ENCODE data around the gene ZFYVE21.

Gene ZFYVE21

DNA sequence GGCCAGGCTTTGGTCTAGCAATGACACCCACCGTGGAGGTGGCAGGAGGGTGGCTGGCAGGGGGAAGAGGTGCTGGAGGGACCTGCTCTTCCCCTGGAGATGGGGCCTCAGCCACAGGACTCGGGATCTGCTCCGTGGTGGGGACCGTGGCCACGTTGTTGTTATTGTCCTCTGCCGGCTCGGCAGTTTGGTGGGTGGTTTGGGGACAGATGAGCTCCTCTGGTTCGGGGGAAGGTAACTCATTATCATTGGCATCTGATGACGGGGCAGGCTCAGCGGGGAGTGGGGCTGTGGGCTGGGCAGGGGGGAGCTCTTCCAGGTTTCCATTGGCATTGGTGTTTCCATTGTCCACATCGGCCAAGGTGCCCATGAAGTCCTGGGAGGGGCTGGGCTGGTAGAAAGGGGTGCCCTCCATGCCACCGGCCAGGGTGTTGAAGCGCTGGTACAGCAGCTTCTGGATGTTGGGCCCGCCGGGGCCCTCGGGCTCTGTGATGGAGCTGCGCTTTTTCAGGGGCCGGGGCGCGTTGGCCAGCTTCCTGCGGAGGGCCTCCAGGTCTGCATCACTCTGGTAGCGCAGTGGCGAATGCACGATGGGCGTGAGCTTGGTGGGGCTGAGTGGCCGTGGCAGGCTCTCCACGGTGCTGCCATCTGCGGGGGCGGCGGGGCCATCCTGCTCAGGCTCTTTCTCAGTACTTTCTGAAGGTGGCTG, 24.3 kb downstream of the ZFYVE21 start:
- CTCF ChIA-PET: no interaction called here
- H3K36me3 Mint-ChIP-seq: no peaks in the 10 kb centered on the region

DNA sequence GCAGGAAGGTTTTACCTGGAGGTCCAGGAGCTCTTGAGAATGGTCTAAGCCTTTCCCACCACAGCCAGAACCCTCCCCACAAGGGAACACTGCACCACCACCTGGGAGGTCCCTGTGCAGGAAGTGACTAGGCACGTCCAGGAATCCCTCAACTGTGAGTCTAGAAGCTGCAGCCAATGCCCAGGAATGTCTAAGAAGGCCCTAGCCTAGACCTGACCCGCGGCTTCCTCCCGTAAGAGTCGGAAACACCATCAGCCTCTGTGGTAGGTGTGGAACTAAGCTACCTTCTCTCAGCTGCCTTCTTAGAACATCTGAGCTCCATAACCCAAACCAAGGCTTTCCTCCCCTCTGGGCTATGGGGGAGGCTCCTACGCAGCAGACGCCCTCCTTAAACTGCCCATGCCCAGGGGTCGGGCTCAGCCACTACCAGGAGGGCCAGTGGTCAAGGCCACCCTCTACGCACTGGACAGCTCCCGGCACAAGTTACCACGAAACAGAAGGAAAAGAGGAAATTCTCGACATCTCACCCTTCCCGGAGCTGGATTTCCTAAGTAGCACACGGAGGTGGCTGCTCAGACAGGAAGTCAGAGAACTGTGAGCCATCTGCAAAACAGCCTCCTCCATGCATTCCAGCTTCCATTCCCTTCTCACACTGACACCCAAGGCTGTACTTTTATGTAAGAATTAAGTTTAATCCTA, 25.5 kb downstream of the ZFYVE21 start:
- peak; percentile 3 for DNase-seq
- Mint-ChIP-seq H3K4me1 (no peaks in the 10 kb centered on the region), H3K4me3 (no peak overlapping the region), H3K27ac (no peak overlapping the region), H3K9me3 (no peaks in the 10 kb centered on the region), H3K36me3 (no peaks in the 10 kb centered on the region), H3K27me3 (no peaks in the 10 kb centered on the region)
- CTCF ChIA-PET: no interaction called here

More for the DNA sequence above, 24.3 kb downstream of the ZFYVE21 start:
- Mint-ChIP-seq H3K4me3 (no peak overlapping the region), H3K27ac (peak overlapping the region; percentile 24), H3K9me3 (no peaks in the 10 kb centered on the region), H3K4me1 (no peaks in the 10 kb centered on the region), H3K27me3 (no peaks in the 10 kb centered on the region)
- peak; percentile 17 for DNase-seq

DNA sequence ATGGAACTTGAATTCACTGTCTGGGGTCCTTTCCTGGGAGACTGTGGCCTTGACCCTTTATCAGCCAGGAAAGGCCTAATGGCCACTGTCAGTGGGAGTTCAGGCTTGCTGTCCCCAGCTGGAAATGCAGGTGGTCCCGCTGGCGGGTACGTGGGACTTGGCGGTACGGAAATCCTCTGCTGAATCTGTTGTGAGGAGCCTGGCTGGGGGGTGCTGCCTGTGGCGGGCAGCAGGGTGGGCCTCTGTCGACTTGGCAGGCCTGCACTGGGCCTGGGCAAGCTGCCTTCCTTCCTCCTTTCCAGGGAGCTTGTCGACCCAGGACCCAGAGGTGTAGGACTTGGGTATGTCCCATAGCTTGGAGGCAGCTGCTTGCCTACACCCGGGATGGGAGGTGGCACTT, 26.3 kb downstream of the ZFYVE21 start:
- H3K36me3 Mint-ChIP-seq: no peaks in the 10 kb centered on the region
- H3K27me3 Mint-ChIP-seq: no peaks in the 10 kb centered on the region
- no peak overlapping the region for H3K27ac Mint-ChIP-seq
- CTCF ChIA-PET: no interaction called here
- no peaks in the 10 kb centered on the region for H3K4me1 Mint-ChIP-seq
- DNase-seq: no peak
- no peak overlapping the region for H3K4me3 Mint-ChIP-seq
- no peaks in the 10 kb centered on the region for H3K9me3 Mint-ChIP-seq

DNA sequence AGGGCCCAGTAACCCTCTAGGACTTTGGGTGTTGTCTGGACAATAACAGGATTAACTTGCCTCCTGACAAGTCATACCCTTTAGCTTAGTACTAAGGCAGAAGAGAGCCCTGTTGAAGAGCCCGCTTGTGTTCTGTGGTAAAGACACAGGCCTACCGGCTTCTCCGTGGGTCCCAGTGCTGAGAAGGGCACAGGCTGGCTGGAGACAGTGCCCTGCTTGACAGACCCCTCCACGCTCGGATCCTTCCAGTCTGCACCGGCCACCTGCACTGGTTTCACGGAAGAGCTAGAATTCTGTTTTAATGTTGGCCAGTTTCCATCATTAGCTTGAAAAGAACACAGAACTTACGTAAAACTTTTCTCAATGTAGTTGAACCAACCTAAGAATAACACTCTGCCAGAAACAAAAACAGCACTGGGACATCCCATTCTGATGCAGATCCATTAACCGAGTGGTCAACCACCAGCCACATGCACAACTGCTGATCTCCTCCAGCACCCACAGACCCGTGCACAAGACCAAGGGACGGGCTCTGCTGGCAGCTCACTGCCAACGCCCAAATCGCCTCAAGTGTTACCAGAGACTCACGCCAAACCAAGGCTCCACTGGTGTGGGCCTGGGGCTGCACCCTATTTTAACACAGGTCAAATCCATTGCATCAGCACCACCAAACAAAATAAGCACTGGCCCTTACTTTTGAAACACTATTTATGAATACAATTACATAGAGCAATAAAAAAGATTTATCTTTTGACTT, 27.1 kb downstream of the ZFYVE21 start:
- H3K36me3 Mint-ChIP-seq: no peaks in the 10 kb centered on the region
- H3K9me3 Mint-ChIP-seq: no peaks in the 10 kb centered on the region
- no peak overlapping the region for H3K27ac Mint-ChIP-seq
- H3K27me3 Mint-ChIP-seq: no peaks in the 10 kb centered on the region
- H3K4me3 Mint-ChIP-seq: no peak overlapping the region
- CTCF ChIA-PET: no interaction called here
- H3K4me1 Mint-ChIP-seq: peaks cover under 1% of the 10 kb centered on the region
- DNase-seq: no peak

DNA sequence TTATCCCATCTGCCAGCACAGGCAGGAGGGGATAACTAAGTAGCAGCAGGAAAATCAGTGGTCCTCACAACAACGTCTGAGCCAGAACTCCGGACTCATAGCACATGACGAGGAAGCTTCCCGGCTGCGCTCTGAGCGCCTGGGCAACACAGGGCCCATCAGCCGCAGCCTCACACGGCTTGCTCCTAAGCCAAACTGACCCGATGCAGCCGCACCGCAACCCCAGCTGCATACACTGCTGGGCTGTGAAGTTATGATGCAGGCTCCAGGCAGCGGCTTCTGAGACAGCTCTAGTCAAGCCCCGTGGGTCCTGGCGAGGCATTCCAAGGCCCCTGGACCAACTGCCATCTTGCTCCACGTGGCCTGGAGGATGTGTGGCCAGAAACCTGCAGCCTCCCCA, 28.1 kb downstream of the ZFYVE21 start:
- no peak for DNase-seq
- Mint-ChIP-seq H3K9me3 (no peaks in the 10 kb centered on the region), H3K4me1 (peaks cover 11% of the 10 kb centered on the region), H3K27me3 (no peaks in the 10 kb centered on the region), H3K4me3 (no peak overlapping the region), H3K27ac (no peak overlapping the region), H3K36me3 (no peaks in the 10 kb centered on the region)
- CTCF ChIA-PET: no interaction called here

DNA sequence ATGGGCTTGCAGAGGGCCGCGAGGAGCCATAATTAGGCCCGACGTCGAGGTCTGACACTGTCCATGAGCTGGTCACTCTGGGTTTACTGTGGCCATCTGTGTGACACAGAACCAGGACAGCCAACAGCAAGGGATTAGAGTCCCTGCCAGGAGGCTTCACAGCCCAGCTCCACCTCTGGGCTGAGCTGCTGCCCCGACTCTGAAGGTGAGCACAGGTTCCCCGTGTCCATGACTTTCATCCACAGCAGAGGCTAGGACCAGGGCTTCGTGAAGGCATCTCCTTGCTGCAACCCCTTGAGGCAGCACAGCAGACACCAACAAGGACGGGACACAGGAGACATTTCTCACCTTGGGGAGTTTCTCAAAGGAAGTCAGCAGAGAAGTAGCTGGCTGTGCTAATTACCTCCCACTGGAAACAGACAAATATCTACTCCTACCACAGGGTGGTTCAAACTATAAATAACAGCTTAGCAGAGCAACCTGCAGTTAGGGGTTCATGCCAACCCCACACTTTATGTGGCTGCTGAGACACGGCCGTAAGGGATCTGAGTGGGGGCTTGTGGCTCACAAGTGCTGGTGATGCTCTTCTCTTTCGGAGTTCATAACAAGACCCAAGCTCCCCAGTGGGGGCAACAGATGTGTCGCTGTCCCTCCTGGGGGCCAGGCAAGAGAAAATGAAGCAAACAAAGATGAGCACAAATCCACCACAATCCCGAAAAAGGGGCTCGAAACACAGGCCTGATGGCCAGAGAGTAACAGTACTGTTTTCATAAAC, 29.2 kb downstream of the ZFYVE21 start:
- H3K27ac Mint-ChIP-seq: no peak overlapping the region
- CTCF ChIA-PET: interaction anchor here (1.0 kb wide), 1 partner anchor 165 kb away, joined by 3 read pairs; no protein-coding TSS in a partner anchor
- H3K4me1 Mint-ChIP-seq: peaks cover 15% of the 10 kb centered on the region
- H3K9me3 Mint-ChIP-seq: no peaks in the 10 kb centered on the region
- no peak for DNase-seq
- no peaks in the 10 kb centered on the region for H3K27me3 Mint-ChIP-seq
- no peak overlapping the region for H3K4me3 Mint-ChIP-seq
- H3K36me3 Mint-ChIP-seq: peaks cover 3% of the 10 kb centered on the region

DNA sequence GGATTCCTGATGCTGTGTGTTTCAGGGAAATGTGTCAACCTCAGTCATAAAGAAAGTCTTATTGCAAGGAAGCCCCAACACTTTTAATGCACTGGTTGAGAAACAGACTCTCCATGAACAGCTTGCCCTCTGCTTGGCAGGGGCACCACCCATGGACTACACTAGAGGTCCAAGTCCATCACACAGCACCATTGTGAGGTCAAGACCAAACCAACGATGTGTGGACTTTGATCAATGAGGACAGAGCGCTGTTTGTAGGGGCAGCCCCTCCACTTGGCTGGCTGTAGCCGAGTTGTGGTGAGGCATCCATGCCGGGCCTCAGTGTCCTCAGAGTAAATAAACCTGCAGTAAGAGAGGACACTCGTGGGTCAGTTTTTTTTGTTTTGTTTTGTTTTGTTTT, 29.8 kb downstream of the ZFYVE21 start:
- Mint-ChIP-seq H3K27me3 (no peaks in the 10 kb centered on the region), H3K36me3 (peaks cover 3% of the 10 kb centered on the region), H3K27ac (no peak overlapping the region), H3K4me1 (peaks cover 15% of the 10 kb centered on the region), H3K9me3 (no peaks in the 10 kb centered on the region), H3K4me3 (no peak overlapping the region)
- DNase-seq: no peak
- CTCF ChIA-PET: interaction anchor here (1.0 kb wide), 1 partner anchor 165 kb away, joined by 3 read pairs; no protein-coding TSS in a partner anchor

DNA sequence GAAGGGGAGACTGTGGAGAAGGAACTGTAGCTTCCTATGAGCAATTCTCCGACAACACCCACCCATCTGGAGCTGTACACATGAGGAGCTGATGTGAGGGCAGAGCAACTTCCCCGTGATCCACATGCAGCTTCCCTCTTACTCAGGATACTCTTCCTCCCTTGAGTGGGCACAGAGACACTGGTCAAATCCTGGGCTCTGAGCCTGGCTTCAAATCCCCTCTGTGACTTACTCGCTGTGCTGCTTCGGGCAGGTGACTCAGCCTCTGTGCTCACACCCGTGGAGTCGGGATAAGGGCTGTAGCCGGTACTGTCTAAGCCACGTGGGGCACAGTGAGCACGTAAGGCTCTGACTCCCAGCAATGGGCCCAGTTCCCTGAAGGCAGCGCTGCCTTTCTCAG, 31.1 kb downstream of the ZFYVE21 start:
- H3K4me1 Mint-ChIP-seq: peaks cover 15% of the 10 kb centered on the region
- H3K9me3 Mint-ChIP-seq: no peaks in the 10 kb centered on the region
- CTCF ChIA-PET: interaction anchor here (1.0 kb wide), 1 partner anchor 174 kb away, joined by 3 read pairs; no protein-coding TSS in a partner anchor
- H3K36me3 Mint-ChIP-seq: peaks cover 3% of the 10 kb centered on the region
- no peak overlapping the region for H3K4me3 Mint-ChIP-seq
- H3K27ac Mint-ChIP-seq: no peak overlapping the region
- H3K27me3 Mint-ChIP-seq: no peaks in the 10 kb centered on the region
- DNase-seq: no peak

DNA sequence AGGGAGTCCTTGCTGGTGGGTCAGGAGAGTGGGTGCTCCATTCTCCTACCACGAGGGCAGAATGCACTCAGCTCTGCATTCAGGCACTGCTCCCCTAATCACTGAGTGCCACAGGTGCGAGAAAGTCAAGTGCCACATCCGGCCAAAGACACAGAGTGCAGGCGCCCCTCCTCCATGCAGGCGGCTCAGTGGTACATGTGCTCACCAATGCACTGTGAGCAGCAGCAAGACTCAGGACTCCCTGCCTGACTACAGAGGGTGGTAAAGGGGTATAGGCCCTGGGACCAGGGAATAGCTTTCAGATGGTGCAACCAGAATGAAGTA, 32.9 kb downstream of the ZFYVE21 start:
- Mint-ChIP-seq H3K27ac (peak overlapping the region; percentile 47), H3K4me1 (peaks cover 18% of the 10 kb centered on the region), H3K9me3 (no peaks in the 10 kb centered on the region), H3K36me3 (peaks cover 3% of the 10 kb centered on the region), H3K4me3 (no peak overlapping the region), H3K27me3 (no peaks in the 10 kb centered on the region)
- peak; percentile 76 for DNase-seq
- CTCF ChIA-PET: no interaction called here

DNA sequence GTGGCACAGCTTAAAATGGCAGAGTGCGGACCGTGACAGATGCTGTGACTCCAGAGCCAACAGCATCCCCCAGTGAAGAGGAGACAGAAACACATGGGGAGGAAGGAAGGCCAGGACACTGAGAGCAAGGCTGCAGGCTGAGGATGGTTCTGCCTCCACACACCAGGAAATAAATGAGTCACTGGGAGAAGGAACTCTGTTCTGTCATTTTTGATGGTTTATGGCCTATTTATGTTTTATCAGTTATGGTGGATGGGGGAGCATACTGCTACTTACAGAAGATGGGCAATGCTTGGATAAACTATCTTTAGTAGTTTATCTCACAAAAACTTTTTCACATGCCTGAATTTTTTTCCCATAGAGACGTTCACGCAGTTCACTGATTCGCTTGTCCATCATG, 33.8 kb downstream of the ZFYVE21 start:
- Mint-ChIP-seq H3K27me3 (no peaks in the 10 kb centered on the region), H3K4me1 (peaks cover 18% of the 10 kb centered on the region), H3K9me3 (no peaks in the 10 kb centered on the region), H3K27ac (no peak overlapping the region), H3K4me3 (no peak overlapping the region), H3K36me3 (peaks cover 3% of the 10 kb centered on the region)
- DNase-seq: no peak
- CTCF ChIA-PET: no interaction called here

DNA sequence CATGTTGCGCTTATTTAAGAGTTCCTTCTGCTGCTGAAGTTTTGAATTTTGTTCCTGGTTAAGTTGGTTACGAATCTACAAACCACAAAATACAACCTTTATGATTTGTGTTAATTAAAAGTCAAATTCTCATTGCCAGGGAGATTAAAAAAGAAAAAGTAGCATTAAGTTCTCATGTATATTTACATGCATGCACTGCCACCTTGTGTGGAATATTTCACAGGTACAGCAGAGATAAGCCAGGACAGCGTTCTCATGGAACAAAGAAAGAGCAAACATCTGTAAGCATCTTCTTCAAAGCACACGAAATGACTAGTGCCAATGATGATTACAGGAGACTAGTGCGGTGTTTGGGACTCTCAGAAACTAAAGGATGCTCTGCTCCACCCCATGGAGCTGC, 34.2 kb downstream of the ZFYVE21 start:
- H3K9me3 Mint-ChIP-seq: no peaks in the 10 kb centered on the region
- peaks cover 18% of the 10 kb centered on the region for H3K4me1 Mint-ChIP-seq
- H3K27ac Mint-ChIP-seq: no peak overlapping the region
- no peak for DNase-seq
- CTCF ChIA-PET: no interaction called here
- peaks cover 3% of the 10 kb centered on the region for H3K36me3 Mint-ChIP-seq
- H3K4me3 Mint-ChIP-seq: no peak overlapping the region
- H3K27me3 Mint-ChIP-seq: no peaks in the 10 kb centered on the region

DNA sequence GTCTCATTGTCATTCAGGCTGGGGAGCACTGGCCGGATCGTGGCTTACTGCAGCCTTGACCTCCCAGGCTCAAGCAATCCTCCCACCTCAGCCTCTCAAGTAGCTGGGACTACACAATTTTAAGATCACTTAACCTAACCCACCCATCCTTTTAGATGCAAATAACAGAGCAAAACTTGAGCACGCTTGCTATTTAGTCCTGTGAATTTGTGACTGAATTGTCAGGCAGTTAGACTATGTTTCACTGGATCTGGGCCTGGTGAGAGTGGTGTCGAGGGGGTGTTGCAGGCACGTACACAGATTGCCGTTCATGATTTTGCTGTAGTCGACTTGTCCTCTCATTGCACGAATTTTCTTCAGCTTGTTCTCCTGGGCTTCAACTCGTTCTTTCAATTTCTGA, 38.2 kb downstream of the ZFYVE21 start:
- peaks cover 6% of the 10 kb centered on the region for H3K4me1 Mint-ChIP-seq
- CTCF ChIA-PET: no interaction called here
- no peak for DNase-seq
- peaks cover 3% of the 10 kb centered on the region for H3K36me3 Mint-ChIP-seq
- H3K4me3 Mint-ChIP-seq: no peak overlapping the region
- no peaks in the 10 kb centered on the region for H3K27me3 Mint-ChIP-seq
- no peak overlapping the region for H3K27ac Mint-ChIP-seq
- no peaks in the 10 kb centered on the region for H3K9me3 Mint-ChIP-seq

DNA sequence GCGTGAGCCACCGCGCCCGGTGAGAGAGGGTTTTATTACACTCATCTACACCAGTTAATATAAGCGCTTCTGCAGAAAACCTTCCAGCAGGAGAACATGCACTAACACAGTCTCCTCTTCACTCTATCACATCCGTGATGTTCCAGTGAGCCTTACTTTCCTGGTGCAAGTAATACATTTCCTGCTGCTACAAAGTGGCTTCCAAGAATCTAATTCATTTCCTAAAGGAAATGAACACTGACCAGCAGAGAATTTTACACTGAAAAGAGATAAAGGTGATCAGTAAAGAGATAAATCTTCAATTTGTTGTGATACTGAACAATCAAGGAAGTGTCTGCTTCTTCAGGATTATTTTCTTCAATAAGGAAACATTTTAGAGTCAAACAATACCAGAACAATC, 39.5 kb downstream of the ZFYVE21 start:
- peaks cover 3% of the 10 kb centered on the region for H3K4me1 Mint-ChIP-seq
- no peak for DNase-seq
- no peaks in the 10 kb centered on the region for H3K36me3 Mint-ChIP-seq
- H3K4me3 Mint-ChIP-seq: no peak overlapping the region
- CTCF ChIA-PET: no interaction called here
- H3K27me3 Mint-ChIP-seq: no peaks in the 10 kb centered on the region
- H3K9me3 Mint-ChIP-seq: no peaks in the 10 kb centered on the region
- H3K27ac Mint-ChIP-seq: no peak overlapping the region

DNA sequence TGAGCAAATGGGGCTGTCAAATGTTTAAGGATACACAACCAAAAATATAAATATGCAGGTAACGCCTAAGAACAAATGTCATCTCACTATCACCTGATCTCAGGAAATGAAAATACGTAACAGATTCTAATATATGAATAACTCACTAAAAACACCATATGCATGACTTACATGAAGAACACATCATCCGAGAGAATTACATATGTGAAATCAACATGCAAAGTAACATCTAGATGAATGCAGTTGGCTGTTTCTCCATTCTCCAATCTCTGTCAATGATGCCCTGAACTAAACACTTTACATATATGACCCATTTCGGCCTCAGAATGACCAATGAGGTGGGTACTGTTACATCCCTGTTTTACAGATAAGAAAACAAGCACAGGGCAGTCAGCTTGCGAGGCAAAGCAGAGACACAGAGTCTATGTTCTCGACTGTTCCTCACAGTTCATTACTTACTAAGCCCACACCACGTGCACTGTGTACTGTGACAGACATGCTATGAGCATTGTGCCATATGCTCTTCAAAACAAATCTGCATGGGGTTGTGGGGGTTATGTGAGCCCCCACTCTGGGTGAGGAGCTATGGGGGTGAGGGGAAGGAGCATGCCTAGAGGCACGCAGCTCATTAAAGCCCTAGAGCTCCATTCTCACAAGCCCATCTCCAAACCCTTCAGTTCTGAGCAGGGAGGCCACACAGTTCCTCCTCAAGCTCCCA, 42.6 kb downstream of the ZFYVE21 start:
- Mint-ChIP-seq H3K4me3 (no peak overlapping the region), H3K27me3 (no peaks in the 10 kb centered on the region), H3K4me1 (no peaks in the 10 kb centered on the region), H3K27ac (no peak overlapping the region), H3K9me3 (no peaks in the 10 kb centered on the region), H3K36me3 (no peaks in the 10 kb centered on the region)
- DNase-seq: no peak
- CTCF ChIA-PET: no interaction called here

All from activated naive CD4-positive, alpha-beta T cell treated with anti-CD3 and anti-CD28 coated beads, Interleukin-2, amount 10 ng/mL, durations not matched to agents 7 days and 5 days (primary cell).